Hematopoietic multipotent progenitor cell treated with erythropoietin and hydrocortisone succinate and interleukin-3 and kit ligand, for 17 days (in vitro differentiated cells): Measurements from ENCODE around the gene BABAM2.
"Not testable (repeated sequence)": the region's sequence is repeated elsewhere in the genome, so short reads cannot be mapped to it uniquely, and the experiment has no call there.

Experiments
- DNase-seq: peaks from one replicate; pipeline ENCODE4 v3.0.0-alpha.2; 2015; ENCODE audit warnings: low spot score

Gene BABAM2

GRCh38 chr2:28074137-28074536 is 183.6 kb downstream of the BABAM2 start:
- DNase-seq = no peak

GRCh38 chr2:28080911-28081310 is 190.4 kb downstream of the BABAM2 start:
- no peak for DNase-seq

- DNase-seq = no peak
Observed at GRCh38 chr2:28082131-28082530, 191.6 kb downstream of the BABAM2 start.

GRCh38 chr2:28083476-28083875 is 192.9 kb downstream of the BABAM2 start:
- DNase-seq = no peak

- no peak for DNase-seq
Observed at GRCh38 chr2:28084564-28084963, 194.0 kb downstream of the BABAM2 start.

GRCh38 chr2:28085201-28085600 is 194.7 kb downstream of the BABAM2 start:
- DNase-seq = no peak

GRCh38 chr2:28086611-28087010 is 196.1 kb downstream of the BABAM2 start:
- no peak for DNase-seq

- no peak for DNase-seq
Observed at GRCh38 chr2:28088970-28089369, 198.4 kb downstream of the BABAM2 start.

- DNase-seq = no peak
Observed at GRCh38 chr2:28089486-28089885, 199.0 kb downstream of the BABAM2 start.

GRCh38 chr2:28093308-28093707 is 202.8 kb downstream of the BABAM2 start:
- DNase-seq = no peak

- DNase-seq = no peak
Observed at GRCh38 chr2:28093768-28094167, 203.2 kb downstream of the BABAM2 start.

GRCh38 chr2:28094739-28095138 is 204.2 kb downstream of the BABAM2 start:
- DNase-seq = no peak

GRCh38 chr2:28095622-28096021 is 205.1 kb downstream of the BABAM2 start:
- no peak for DNase-seq

- no peak for DNase-seq
Observed at GRCh38 chr2:28096421-28096820, 205.9 kb downstream of the BABAM2 start.

- DNase-seq = no peak
Observed at GRCh38 chr2:28098501-28099225, 208.1 kb downstream of the BABAM2 start.

GRCh38 chr2:28101123-28101522 is 210.6 kb downstream of the BABAM2 start:
- no peak for DNase-seq

- DNase-seq = no peak
Observed at GRCh38 chr2:28101892-28102291, 211.4 kb downstream of the BABAM2 start.

- no peak for DNase-seq
Observed at GRCh38 chr2:28102455-28102874, 211.9 kb downstream of the BABAM2 start.

GRCh38 chr2:28103611-28104010 is 213.1 kb downstream of the BABAM2 start:
- DNase-seq = no peak

GRCh38 chr2:28108143-28108542 is 217.6 kb downstream of the BABAM2 start:
- no peak for DNase-seq

- not testable (repeated sequence) for DNase-seq
Observed at GRCh38 chr2:28113771-28114170, 223.2 kb downstream of the BABAM2 start.

- DNase-seq = no peak
Observed at GRCh38 chr2:28117104-28117596, 226.6 kb downstream of the BABAM2 start.

GRCh38 chr2:28119631-28120030 is 229.1 kb downstream of the BABAM2 start:
- DNase-seq = no peak

GRCh38 chr2:28128281-28128950 is 237.9 kb downstream of the BABAM2 start:
- no peak for DNase-seq
